Bronchial epithelial cell (primary cell): ENCODE results near the gene GABRR3. TPM values are rescaled to one million over a fixed set of nuclear protein-coding genes. Genes with fewer than 3 reads are reported as not detected.

Source experiments
- DNase-seq: peaks from one replicate; pipeline ENCODE4 v3.0.0-alpha.2; 2010; ENCODE audit warnings: low read depth
- FAIRE-seq: peaks from 2 replicates; lab custom pipeline; 2011; peaks lifted over from hg19 to GRCh38; lab: Jason Lieb, UNC
- H3K27me3 ChIP-seq: 2 replicates; pipeline ENCODE4 v1.5.1; 2011; ENCODE audit warnings: low read length; ENCODE audit not compliant: control insufficient read depth, insufficient read depth
- H3K36me3 ChIP-seq: 2 replicates; pipeline ENCODE4 v1.5.1; 2011; ENCODE audit warnings: low read length; ENCODE audit not compliant: control insufficient read depth, insufficient read depth
- H3K4me3 ChIP-seq: 2 replicates; pipeline ENCODE4 v1.5.1; 2011; ENCODE audit warnings: mild to moderate bottlenecking, low read depth, low read length, control low read depth
- CTCF ChIP-seq: IDR thresholded peaks from 2 replicates; pipeline ENCODE4 v1.5.1; 2011; ENCODE audit warnings: mild to moderate bottlenecking, moderate library complexity, low read length, control low read depth, inconsistent platforms; ENCODE audit not compliant: insufficient read depth, severe bottlenecking
- total RNA-seq: library from RNA; depleted of rRNA; stranded (reverse); fragments of >200 nt; gene quantifications from 2 replicates; pipeline ENCODE4 v1.2.1, GENCODE V29; 2014

GABRR3 gene
- total RNA-seq, 1 donor from 2014 or later: not detected

GRCh38 chr3:98027085-98027446, 8.0 kb downstream of the GABRR3 start:
- DNase-seq: peak; percentile 23
- no peak for TF ChIP-seq CTCF
- FAIRE-seq: no peak

GRCh38 chr3:98026425-98027084, 8.6 kb downstream of the GABRR3 start:
- TF ChIP-seq CTCF: no peak
- Histone ChIP-seq H3K4me3 (no peak overlapping the region), H3K36me3 (no peaks in the 10 kb centered on the region), H3K27me3 (no peaks in the 10 kb centered on the region)
- no peak for FAIRE-seq
- DNase-seq: no peak

More at GRCh38 chr3:98027085-98027446, 8.0 kb downstream of the GABRR3 start:
- Histone ChIP-seq H3K4me3 (no peak overlapping the region), H3K36me3 (no peaks in the 10 kb centered on the region), H3K27me3 (no peaks in the 10 kb centered on the region)

- DNase-seq (no peak), FAIRE-seq (no peak)
- H3K4me3 ChIP-seq: no peak overlapping the region
- no peaks in the 10 kb centered on the region for H3K36me3 ChIP-seq
- H3K27me3 ChIP-seq: no peaks in the 10 kb centered on the region
- no peak for TF ChIP-seq CTCF
Measured at GRCh38 chr3:98025392-98025945, 9.6 kb downstream of the GABRR3 start.

- TF ChIP-seq CTCF: peak; percentile 76
Measured at GRCh38 chr3:98022978-98023820, 11.9 kb downstream of the GABRR3 start.

GRCh38 chr3:98021830-98022560, 13.1 kb downstream of the GABRR3 start:
- Histone ChIP-seq H3K4me3 (no peak overlapping the region), H3K36me3 (no peaks in the 10 kb centered on the region), H3K27me3 (no peaks in the 10 kb centered on the region)
- DNase-seq (peak; percentile 78), FAIRE-seq (no peak)
- TF ChIP-seq CTCF: no peak

More at GRCh38 chr3:98022978-98023820, 11.9 kb downstream of the GABRR3 start:
- Histone ChIP-seq H3K4me3 (no peak overlapping the region), H3K36me3 (no peaks in the 10 kb centered on the region), H3K27me3 (no peaks in the 10 kb centered on the region)
- peak; percentile 47 for DNase-seq
- FAIRE-seq: no peak
